A673 (cell line): ENCODE data around the gene SCN3A.

ENCODE experiments used
- EZH2 ChIP-seq: fragments of 200-600 bp; sonication (generic); IDR thresholded peaks from 2 replicates; pipeline ENCODE4 v1.6.1; 2017; ENCODE audit warnings: borderline replicate concordance, low read depth, mild to moderate bottlenecking, mixed read lengths, antibody characterized with exemption, low read length; ENCODE audit not compliant: poor library complexity, severe bottlenecking
- TF ChIP-seq, protein P1 (sequence below): fragments of 300-800, 200-600 bp; sonication (generic); conservative IDR thresholded peaks from 2 replicates; pipeline ENCODE4 v1.5.1; 2017; ENCODE audit warnings: low read depth, mild to moderate bottlenecking, antibody characterized with exemption, low read length, moderate library complexity, mixed read lengths

DNA sequence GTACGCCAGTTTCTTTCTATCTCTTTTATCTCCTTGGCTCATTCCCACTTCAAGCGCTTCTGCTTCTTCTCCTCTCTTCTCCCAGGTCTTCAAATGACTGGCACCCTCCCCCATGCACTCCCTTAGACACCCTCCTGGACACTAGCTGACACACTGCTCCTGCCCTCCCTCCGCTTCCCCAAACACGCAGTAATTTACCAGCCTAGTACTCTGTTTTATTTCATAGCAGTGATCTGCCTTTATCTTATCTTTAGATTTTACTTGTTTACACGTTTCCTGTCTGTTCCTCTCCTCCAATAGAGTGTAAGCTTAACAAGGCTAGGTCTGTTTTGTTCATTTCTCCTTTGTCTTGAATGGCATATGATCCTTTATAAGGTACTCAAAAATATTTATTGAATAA lies 93.9 kb downstream of the SCN3A start:
- TF ChIP-seq, protein P1, sequence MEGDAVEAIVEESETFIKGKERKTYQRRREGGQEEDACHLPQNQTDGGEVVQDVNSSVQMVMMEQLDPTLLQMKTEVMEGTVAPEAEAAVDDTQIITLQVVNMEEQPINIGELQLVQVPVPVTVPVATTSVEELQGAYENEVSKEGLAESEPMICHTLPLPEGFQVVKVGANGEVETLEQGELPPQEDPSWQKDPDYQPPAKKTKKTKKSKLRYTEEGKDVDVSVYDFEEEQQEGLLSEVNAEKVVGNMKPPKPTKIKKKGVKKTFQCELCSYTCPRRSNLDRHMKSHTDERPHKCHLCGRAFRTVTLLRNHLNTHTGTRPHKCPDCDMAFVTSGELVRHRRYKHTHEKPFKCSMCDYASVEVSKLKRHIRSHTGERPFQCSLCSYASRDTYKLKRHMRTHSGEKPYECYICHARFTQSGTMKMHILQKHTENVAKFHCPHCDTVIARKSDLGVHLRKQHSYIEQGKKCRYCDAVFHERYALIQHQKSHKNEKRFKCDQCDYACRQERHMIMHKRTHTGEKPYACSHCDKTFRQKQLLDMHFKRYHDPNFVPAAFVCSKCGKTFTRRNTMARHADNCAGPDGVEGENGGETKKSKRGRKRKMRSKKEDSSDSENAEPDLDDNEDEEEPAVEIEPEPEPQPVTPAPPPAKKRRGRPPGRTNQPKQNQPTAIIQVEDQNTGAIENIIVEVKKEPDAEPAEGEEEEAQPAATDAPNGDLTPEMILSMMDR, result no peak
- TF ChIP-seq EZH2, result no peak
